ENCODE results near the gene SLC10A7.

Gene SLC10A7

DNA sequence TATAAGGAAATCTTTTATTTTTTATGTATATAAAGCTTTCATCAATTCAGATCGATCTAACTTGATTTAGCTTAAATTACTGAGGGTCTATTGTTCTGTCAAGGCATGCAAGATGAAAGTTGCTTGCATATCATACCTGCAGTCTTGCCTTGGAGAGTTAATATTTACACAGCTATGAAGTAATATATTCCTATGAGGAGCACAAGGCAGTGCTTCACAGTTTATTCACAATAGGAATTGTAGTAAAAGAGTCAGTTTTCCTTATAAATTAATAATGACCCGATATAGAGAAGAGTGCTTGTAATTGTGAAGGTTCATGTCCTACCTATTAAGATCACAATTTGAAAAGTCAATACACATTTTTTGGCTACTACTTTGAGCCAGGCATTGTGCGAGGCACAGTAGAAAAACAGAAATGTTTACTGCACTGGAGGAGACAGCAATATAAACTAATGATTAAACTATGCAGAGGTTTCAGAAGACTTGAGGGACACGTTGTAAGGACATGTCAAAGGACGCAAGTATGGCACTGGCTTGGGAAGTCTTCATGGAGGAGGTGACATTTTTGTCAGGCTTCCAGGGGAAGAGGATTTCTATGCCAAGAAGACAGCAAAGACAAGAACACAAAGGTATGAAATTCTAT lies 268.6 kb downstream of the SLC10A7 start:
- DNase-seq: no peak

DNA sequence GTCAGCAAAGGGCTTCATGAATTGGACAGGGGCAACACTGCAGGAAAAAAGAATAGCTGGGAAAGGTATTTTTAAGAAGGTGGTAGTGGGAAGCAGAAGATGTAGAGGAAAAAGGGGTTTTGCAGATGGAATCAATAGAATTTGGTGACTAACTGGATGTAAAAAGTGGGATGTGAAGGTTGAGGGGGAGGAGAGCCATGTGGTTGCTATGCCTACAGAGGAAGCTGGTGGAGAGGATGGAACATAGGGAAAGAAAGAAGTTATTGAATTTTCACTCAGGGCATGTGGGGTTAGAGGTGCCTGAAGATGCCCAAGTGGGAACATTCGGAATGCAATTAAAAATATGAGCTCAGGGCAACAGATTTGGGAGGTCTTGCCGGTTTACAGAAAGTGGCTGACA lies 274.4 kb downstream of the SLC10A7 start:
- DNase-seq: no peak

DNA sequence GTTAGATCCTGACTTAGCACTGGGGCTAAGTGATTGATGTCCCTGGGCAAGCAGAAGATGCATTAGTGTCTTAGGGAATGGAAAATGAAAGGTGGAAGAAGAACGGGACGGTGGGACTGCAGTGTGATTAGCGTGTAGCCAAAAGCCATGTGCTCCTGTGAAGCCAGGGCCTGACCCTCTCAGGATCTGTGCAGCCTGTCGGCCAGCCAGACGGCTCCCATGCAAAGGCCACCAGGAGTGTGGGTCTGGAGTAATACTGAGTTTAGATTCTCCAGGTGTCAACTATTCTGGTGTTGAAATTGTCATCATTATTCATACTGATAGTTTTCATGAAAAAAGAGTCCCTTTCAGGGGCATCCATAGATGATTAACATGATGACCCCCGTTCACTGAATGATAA lies 275.4 kb downstream of the SLC10A7 start:
- no peak for DNase-seq

GRCh38 chr4:146245850-146246249 lies 275.9 kb downstream of the SLC10A7 start:
- no peak for DNase-seq

DNA sequence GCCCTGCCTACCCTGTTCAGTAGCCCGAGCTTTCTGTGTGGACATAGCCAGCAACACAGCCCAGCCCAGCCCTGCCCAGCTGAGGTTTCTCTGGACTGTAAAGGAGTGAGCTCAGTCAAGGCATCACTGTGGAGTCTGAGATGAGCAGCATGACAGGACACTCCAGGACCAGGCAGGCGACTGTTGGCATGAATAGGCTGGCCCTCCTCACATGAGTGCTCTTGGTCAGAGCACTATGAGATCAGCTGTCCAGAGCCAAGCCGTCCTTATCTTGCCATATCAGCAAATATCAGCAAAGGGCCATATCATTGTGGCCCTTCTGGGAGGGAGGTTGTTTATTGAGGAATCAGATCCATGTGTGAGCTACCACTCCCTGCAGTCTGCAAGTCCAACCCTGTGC lies 276.5 kb downstream of the SLC10A7 start:
- no peak for DNase-seq

DNA sequence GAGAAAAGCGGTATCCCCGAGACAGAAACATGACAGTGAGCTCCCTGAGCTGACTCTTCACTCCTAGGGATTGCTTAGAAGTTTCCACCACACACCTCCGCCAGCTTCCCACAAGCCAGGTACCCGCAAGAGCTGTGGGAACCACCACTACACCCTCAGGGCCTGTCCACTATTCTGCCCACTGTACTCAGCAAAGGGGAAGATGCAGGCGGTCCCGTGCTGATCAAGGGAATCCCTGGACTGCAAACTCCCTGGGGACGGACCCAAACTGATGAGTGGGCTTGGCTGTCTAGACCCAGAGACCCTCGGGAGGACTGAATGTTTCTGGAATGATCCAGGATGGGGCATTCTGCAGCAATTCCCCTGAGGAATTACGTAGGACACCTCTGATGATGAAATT lies 277.2 kb downstream of the SLC10A7 start:
- no peak for DNase-seq

- no peak for DNase-seq
These were observed 277.9 kb downstream of the SLC10A7 start for GRCh38 chr4:146243883-146244277.

DNA sequence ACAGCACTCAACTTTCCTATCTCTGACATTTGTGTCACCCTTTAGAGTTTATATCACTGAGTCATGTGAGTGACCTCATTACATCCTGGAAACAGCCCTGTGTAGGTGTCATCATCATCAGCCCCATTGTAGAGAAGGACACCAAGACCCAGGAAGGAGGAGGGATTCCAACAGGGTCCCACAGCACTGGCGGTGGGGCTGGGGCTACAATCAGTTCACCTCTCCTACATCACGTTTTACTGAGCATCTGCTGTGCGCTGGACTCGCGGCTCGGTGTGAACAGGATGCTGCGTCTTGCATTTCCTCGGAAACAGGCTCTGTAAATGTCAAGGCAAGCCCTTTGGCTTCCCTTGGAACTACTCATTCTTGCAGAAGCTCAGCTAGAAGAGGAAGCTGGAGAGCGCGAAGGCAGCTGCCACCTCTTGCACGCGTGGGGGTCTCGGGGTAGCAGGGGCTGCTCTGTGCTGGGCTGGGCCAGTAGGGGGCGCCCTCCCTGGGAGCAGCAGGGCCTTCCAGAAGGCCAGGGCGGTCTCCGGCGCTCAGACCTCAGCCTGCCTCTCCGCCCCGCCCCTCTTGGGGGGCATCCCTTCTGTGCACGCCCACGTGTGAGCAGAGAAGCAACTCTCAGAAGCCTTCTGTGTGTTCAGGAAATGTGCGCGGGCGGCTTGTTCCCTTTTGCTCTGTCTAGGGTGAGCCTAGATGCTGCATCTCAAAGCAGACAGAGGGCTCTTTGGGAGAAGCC lies 278.4 kb downstream of the SLC10A7 start:
- peak; percentile 36 to 51 for DNase-seq

DNA sequence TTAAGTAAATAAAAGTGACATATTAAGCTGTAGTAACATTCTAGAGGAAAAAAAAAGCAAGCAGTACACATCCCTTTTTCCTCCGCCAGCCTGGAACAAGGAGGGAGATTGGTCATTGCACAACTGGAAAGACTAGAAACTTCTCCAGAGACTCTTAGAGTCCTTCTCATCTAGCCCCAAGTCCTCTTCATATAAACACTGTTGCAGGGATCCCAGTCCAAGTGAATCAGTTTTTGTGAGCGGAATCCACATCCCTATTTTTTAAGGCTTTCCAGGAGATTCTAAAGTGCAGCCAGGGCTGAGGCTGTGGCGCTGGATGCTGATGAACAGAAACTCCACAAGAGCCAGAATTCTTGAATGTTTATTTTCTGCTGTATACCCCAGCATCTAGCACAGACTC lies 283.6 kb downstream of the SLC10A7 start:
- no peak for DNase-seq

DNA sequence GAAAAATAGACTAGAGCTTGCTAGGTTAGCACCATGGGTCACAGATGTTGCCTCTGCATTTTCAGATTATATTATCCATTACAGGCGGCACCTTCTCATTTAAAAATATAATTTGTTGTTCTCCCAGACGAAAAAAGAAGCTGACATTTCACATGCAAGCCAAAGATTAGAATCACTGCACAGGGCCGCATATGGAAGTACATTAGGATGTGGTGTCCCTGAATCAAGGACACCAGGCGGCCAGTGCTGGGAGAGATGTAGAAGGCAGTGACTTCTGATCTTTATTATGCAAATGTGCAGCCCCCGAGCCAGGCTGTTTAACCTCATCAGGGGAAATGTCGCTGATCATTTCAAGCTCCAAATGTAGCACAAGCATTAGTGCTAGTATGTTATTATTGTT lies 284.6 kb downstream of the SLC10A7 start:
- no peak for DNase-seq

GRCh38 chr4:146236216-146236615 lies 285.5 kb downstream of the SLC10A7 start:
- DNase-seq: no peak

DNA sequence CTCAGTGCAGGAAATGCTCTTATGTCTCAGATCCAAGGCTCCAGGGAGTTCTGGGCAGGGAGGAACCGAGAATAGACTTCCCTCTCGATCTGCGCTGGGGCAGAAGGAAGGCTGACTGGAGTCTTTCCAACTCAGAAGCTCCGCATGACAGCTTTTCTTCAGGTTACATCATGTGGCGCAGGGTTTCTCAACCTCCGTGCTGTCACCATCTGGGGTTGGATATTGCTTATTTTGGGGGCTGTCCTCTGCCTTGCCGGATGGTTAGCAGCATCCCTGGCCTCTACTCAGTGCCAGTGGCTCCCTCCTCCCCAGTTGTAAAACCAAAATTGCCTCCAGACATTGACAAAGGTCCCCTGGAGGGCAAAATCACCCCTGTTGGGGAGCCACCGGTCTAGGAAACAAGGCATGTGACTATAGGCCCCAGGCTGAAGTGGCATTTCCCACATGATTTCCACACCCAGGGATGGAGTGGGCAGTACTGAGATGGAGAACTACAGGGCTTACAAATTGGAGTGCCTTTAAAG lies 286.0 kb downstream of the SLC10A7 start:
- DNase-seq: no peak

GRCh38 chr4:146232131-146232722 lies 289.5 kb downstream of the SLC10A7 start:
- no peak for DNase-seq

DNA sequence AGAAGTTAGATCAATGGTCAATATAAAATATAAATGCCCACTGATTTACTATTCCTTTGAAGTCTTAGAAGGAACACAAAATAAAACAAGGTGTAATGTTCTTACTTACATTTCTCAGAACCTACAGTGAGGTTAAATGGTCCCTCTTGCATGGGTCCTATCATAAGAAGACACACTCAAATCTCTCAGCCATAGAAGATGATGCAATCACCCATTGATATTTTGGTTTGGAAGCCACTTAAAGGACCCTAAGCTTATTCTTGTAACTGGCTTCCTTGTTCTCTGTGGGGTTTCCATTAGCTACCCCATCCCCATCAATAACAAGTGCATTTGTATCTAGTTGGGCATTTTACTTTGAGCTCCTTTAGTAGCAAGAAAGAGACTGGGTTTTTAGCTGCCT lies 292.3 kb downstream of the SLC10A7 start:
- DNase-seq: no peak

DNA sequence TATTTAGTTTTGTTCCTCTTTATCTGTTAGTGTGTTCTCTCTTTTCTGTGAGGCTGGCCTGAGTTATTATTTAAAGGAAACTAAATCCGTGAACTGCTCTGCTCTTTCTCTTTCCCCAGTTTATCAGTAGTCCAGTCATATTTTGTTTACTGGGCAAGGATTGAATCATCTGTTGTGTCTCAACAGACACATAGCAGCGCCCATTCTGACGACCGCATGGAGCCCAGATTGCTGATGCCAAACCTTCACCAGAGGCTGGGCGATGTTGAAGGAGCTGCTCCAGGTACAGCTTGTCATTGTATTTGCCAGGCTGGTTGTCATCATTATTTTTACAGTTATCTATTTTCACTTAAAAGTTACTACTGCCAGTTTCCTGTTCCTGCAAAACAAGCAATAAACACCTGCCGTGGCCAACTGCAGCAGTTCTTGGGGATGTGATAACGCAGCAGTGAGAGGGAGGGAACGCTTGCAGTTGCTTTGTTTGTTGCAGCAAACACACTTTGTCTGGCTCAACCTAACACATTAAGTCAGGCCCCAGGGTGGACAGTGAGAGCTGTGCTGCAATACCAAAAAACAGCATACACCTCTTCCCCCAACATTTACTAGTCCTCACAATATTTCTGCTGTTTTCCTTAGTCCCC lies 297.3 kb downstream of the SLC10A7 start:
- no peak for DNase-seq

DNA sequence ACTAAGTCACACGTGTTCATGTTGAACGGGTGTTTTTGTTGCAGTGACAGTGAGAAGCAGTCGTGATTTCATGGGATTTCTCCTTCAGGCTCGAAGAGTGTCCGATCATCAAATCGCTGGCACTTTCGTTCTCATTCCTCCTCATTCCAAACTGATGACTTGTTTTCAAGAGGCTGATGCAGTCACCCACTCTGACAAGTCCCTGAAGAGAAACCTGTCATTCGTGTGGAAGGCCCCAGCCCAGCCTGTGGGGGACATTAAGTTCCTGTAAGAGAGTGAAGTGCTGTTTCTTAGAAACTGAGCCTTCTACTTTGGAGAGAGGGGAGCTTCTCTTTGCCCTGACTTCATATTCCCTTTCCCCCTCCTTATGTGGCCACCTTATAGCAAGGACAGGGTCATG lies 299.4 kb downstream of the SLC10A7 start:
- no peak for DNase-seq

GRCh38 chr4:146214238-146214637 lies 307.5 kb downstream of the SLC10A7 start, which contains the start of gene REELD1:
REELD1 (plus strand) TSS chr4:146214538; CDS start chr4:146216953, 2,415 bp downstream.
- DNase-seq: no peak

- no peak for DNase-seq
These were observed 309.0 kb downstream of the SLC10A7 start for GRCh38 chr4:146212781-146213180.

DNA sequence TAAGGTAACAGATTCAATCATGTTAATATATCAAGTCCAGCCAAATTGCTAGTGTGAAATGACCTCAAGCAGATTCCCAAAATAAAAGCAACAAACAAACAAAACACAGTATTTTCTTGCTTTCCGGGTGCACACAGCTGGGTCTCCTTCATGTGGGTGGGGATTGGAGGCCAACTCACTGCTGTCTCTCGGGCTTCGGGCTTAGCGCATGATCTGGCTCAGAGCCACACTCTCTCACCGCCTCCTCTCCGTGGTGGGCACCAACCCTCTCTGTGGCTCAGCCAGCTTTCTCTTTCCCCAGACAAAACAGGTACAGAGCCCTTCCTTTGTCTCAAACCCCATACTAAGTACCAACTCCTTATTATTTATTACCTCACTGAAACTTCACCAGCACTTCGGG lies 310.3 kb downstream of the SLC10A7 start:
- DNase-seq: no peak

GRCh38 chr4:146210890-146211289 lies 310.9 kb downstream of the SLC10A7 start:
- no peak for DNase-seq

GRCh38 chr4:146207410-146207809 lies 314.3 kb downstream of the SLC10A7 start:
- DNase-seq: no peak
